Astrocyte (in vitro differentiated cells and primary cell): ENCODE data around the gene CNTNAP1. TPM values are rescaled to one million over a fixed set of nuclear protein-coding genes. Genes with fewer than 3 reads are reported as not detected.

Experiments used
- DNase-seq: peaks from one replicate; pipeline ENCODE4 v3.0.0-alpha.2; 2010; ENCODE audit warnings: low read depth
- FAIRE-seq: peaks from 2 replicates; lab custom pipeline; 2011; peaks lifted over from hg19 to GRCh38; lab: Jason Lieb, UNC
- H2AFZ ChIP-seq: 2 replicates; pipeline ENCODE4 v1.6.0; 2012; ENCODE audit warnings: low read depth, low read length, inconsistent platforms
- H3K27ac ChIP-seq: 2 replicates; pipeline ENCODE4 v1.5.1; 2011; ENCODE audit warnings: low read depth, low read length, inconsistent platforms
- H3K27me3 ChIP-seq: 2 replicates; pipeline ENCODE4 v1.6.0; 2011; ENCODE audit warnings: low read length, inconsistent platforms; ENCODE audit not compliant: insufficient read depth
- H3K36me3 ChIP-seq: 2 replicates; pipeline ENCODE4 v1.5.1; 2011; ENCODE audit warnings: low read length, inconsistent platforms; ENCODE audit not compliant: insufficient read depth
- H3K4me1 ChIP-seq: 2 replicates; pipeline ENCODE4 v1.5.1; 2011; ENCODE audit warnings: low read length, inconsistent platforms; ENCODE audit not compliant: insufficient read depth
- H3K4me2 ChIP-seq: 2 replicates; pipeline ENCODE4 v1.6.0; 2012; ENCODE audit warnings: low read length, inconsistent platforms
- H3K4me3 ChIP-seq: 2 replicates; pipeline ENCODE4 v1.5.1; 2011; ENCODE audit warnings: low read depth, mild to moderate bottlenecking, low read length, inconsistent platforms; ENCODE audit not compliant: insufficient read depth
- H3K79me2 ChIP-seq: 2 replicates; pipeline ENCODE4 v1.6.0; 2012; ENCODE audit warnings: mild to moderate bottlenecking, low read length, inconsistent platforms; ENCODE audit not compliant: insufficient read depth
- H3K9ac ChIP-seq: 2 replicates; pipeline ENCODE4 v1.6.0; 2012; ENCODE audit warnings: mild to moderate bottlenecking, low read length, inconsistent platforms
- H3K9me3 ChIP-seq: 2 replicates; pipeline ENCODE4 v1.5.1; 2012; ENCODE audit warnings: low read depth, mild to moderate bottlenecking, low read length, inconsistent platforms; ENCODE audit not compliant: insufficient read depth
- H4K20me1 ChIP-seq: 2 replicates; pipeline ENCODE4 v1.6.0; 2012; ENCODE audit warnings: low read length, inconsistent platforms; ENCODE audit not compliant: insufficient read depth
- H3K27ac Mint-ChIP-seq: one replicate; pipeline ENCODE4 v1.8.0; 2021; ENCODE audit warnings: mild to moderate bottlenecking, mixed read lengths; ENCODE audit not compliant: unreplicated experiment
- H3K27me3 Mint-ChIP-seq: one replicate; pipeline ENCODE4 v1.8.0; 2021; ENCODE audit warnings: low read depth, mixed read lengths; ENCODE audit not compliant: unreplicated experiment
- H3K36me3 Mint-ChIP-seq: one replicate; pipeline ENCODE4 v1.8.0; 2021; ENCODE audit warnings: low read depth, mixed read lengths; ENCODE audit not compliant: unreplicated experiment
- H3K4me1 Mint-ChIP-seq: one replicate; pipeline ENCODE4 v1.8.0; 2021; ENCODE audit warnings: low read depth, mixed read lengths; ENCODE audit not compliant: unreplicated experiment
- H3K4me3 Mint-ChIP-seq: one replicate; pipeline ENCODE4 v1.8.0; 2021; ENCODE audit warnings: mild to moderate bottlenecking, moderate library complexity, mixed read lengths; ENCODE audit not compliant: unreplicated experiment
- H3K9me3 Mint-ChIP-seq: one replicate; pipeline ENCODE4 v1.8.0; 2021; ENCODE audit warnings: mild to moderate bottlenecking, mixed read lengths; ENCODE audit not compliant: unreplicated experiment
- EZH2 ChIP-seq: IDR thresholded peaks from 2 replicates; pipeline ENCODE4 v1.6.1; 2012; ENCODE audit warnings: mild to moderate bottlenecking, low read length, inconsistent platforms; ENCODE audit not compliant: insufficient read depth
- total RNA-seq: library from RNA; stranded (reverse); gene quantifications from 2 replicates; pipeline ENCODE4 v1.2.1, GENCODE V29; 2021
- TF ChIP-seq, protein P1 (sequence below): IDR thresholded peaks from 2 replicates; pipeline ENCODE4 v1.5.1; 2011; ENCODE audit warnings: low read depth, mild to moderate bottlenecking, inconsistent platforms, low read length, moderate library complexity; ENCODE audit not compliant: insufficient read depth

Gene CNTNAP1
- total RNA-seq, 1 donor from 2014 or later, result 16.4 TPM

DNA sequence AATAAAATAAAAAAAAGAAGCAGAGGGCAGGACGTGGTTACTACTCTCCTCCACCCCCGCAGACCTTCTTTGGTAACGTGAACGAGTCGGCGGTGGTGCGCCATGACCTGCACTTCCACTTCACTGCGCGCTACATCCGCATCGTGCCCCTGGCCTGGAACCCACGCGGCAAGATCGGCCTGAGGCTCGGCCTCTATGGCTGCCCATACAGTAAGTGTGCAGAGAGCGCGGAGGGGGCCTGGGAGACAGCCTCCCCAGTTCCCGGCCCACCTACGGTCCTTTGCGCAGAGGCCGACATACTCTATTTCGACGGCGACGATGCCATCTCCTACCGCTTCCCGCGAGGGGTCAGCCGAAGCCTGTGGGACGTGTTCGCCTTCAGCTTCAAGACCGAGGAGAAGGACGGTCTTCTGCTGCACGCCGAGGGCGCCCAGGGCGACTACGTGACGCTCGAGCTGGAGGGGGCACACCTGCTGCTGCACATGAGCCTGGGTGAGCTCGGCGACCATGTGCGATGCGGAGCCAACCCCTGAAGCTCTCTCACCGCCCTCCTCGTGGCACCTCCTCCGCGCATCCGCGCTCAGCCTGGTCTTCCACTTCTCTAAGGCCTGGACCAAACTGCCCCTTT lies 2.7 kb downstream of the CNTNAP1 start:
- Mint-ChIP-seq H3K27ac (no peak overlapping the region), H3K36me3 (peaks cover 20% of the 10 kb centered on the region), H3K4me3 (no peak overlapping the region), H3K27me3 (peaks cover 9% of the 10 kb centered on the region), H3K9me3 (no peaks in the 10 kb centered on the region), H3K4me1 (peaks cover 6% of the 10 kb centered on the region)
- Histone ChIP-seq H3K9me3 (peaks cover 9% of the 10 kb centered on the region), H3K9ac (no peak overlapping the region), H3K27me3 (peaks cover 34% of the 10 kb centered on the region), H3K79me2 (no peaks in the 10 kb centered on the region), H3K36me3 (no peaks in the 10 kb centered on the region), H3K4me1 (peaks cover 19% of the 10 kb centered on the region), H4K20me1 (peaks cover 12% of the 10 kb centered on the region), H3K4me2 (peak overlapping the region; percentile 3), H3K27ac (no peak overlapping the region), H2AFZ (no peak overlapping the region), H3K4me3 (no peak overlapping the region)
- no peak for DNase-seq
- TF ChIP-seq EZH2, result peak; percentile 36
- TF ChIP-seq, protein P1, sequence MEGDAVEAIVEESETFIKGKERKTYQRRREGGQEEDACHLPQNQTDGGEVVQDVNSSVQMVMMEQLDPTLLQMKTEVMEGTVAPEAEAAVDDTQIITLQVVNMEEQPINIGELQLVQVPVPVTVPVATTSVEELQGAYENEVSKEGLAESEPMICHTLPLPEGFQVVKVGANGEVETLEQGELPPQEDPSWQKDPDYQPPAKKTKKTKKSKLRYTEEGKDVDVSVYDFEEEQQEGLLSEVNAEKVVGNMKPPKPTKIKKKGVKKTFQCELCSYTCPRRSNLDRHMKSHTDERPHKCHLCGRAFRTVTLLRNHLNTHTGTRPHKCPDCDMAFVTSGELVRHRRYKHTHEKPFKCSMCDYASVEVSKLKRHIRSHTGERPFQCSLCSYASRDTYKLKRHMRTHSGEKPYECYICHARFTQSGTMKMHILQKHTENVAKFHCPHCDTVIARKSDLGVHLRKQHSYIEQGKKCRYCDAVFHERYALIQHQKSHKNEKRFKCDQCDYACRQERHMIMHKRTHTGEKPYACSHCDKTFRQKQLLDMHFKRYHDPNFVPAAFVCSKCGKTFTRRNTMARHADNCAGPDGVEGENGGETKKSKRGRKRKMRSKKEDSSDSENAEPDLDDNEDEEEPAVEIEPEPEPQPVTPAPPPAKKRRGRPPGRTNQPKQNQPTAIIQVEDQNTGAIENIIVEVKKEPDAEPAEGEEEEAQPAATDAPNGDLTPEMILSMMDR, result no peak
- FAIRE-seq, result no peak

DNA sequence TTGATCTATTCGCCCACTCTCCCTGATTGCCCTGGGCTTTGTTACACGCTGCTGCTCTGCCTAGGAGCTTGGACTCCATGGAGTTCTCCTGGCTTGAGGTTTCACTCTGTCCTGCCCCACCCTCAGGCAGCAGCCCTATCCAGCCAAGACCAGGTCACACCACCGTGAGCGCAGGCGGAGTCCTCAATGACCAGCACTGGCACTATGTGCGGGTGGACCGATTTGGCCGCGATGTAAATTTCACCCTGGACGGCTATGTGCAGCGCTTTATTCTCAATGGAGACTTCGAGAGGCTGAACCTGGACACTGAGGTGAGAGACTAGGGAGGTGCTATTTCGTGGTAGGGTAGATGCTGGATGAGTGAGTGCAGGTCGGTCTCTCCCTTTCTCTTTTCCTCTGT lies 3.5 kb downstream of the CNTNAP1 start:
- TF ChIP-seq, protein P1, result no peak
- no peak for TF ChIP-seq EZH2
- no peak for FAIRE-seq
- Mint-ChIP-seq H3K36me3 (peaks cover 20% of the 10 kb centered on the region), H3K4me3 (no peak overlapping the region), H3K9me3 (no peaks in the 10 kb centered on the region), H3K27ac (no peak overlapping the region), H3K4me1 (peaks cover 6% of the 10 kb centered on the region), H3K27me3 (peaks cover 12% of the 10 kb centered on the region)
- H3K36me3 ChIP-seq, result no peaks in the 10 kb centered on the region
- H2AFZ ChIP-seq, result no peak overlapping the region
- no peaks in the 10 kb centered on the region for H3K79me2 ChIP-seq
- peaks cover 13% of the 10 kb centered on the region for H3K4me1 ChIP-seq
- H4K20me1 ChIP-seq, result peaks cover 12% of the 10 kb centered on the region
- H3K9ac ChIP-seq, result no peak overlapping the region
- peaks cover 34% of the 10 kb centered on the region for H3K27me3 ChIP-seq
- no peak for DNase-seq
- no peak overlapping the region for H3K27ac ChIP-seq
- no peak overlapping the region for H3K4me2 ChIP-seq
- H3K9me3 ChIP-seq, result peaks cover 9% of the 10 kb centered on the region
- no peak overlapping the region for H3K4me3 ChIP-seq

- Mint-ChIP-seq H3K4me3 (no peak overlapping the region), H3K9me3 (no peaks in the 10 kb centered on the region), H3K27ac (no peak overlapping the region), H3K36me3 (peaks cover 22% of the 10 kb centered on the region), H3K27me3 (peaks cover 12% of the 10 kb centered on the region), H3K4me1 (peaks cover 6% of the 10 kb centered on the region)
- FAIRE-seq (no peak), DNase-seq (no peak)
- Histone ChIP-seq H3K4me1 (peaks cover 13% of the 10 kb centered on the region), H3K9ac (no peak overlapping the region), H3K9me3 (peaks cover 9% of the 10 kb centered on the region), H2AFZ (no peak overlapping the region), H3K4me2 (no peak overlapping the region), H3K36me3 (no peaks in the 10 kb centered on the region), H3K79me2 (no peaks in the 10 kb centered on the region), H3K4me3 (no peak overlapping the region), H4K20me1 (peaks cover 12% of the 10 kb centered on the region), H3K27me3 (peaks cover 34% of the 10 kb centered on the region), H3K27ac (no peak overlapping the region)
- peak; percentile 13 for TF ChIP-seq EZH2
- TF ChIP-seq, protein P1, result no peak
Observed at GRCh38 chr17:42686520-42687128, 4.3 kb downstream of the CNTNAP1 start.
